Head of caudate nucleus (tissue), 42 donors: Measurements from ENCODE around the gene MCC.
"Not testable (repeated sequence)": the region's sequence is repeated elsewhere in the genome, so short reads cannot be mapped to it uniquely, and the experiment has no call there.

Experiments used
- DNase-seq, 42 donors: peaks; one replicate each; pipeline versions ENCODE4 v3.0.0 to v3.0.0-alpha.2; 2020 to 2021; ENCODE audit warnings: mixed read lengths in 7 of 42
- intact Hi-C: fragments of 100-400 bp; cut with DNase I; formaldehyde crosslinking; loops from one replicate; pipeline ENCODE4 v1.15.0; 2022

The MCC gene

GRCh38 chr5:113100981-113101380 lies 387.3 kb downstream of the MCC start:
- intact Hi-C loops = no loop called here

GRCh38 chr5:113099822-113100221 lies 388.4 kb downstream of the MCC start:
- DNase-seq = no peak
- intact Hi-C loops = no loop called here

More at GRCh38 chr5:113100981-113101380, 387.3 kb downstream of the MCC start:
- no peak for DNase-seq

- DNase-seq = no peak
- intact Hi-C loops = no loop called here
These were observed 389.9 kb downstream of the MCC start for GRCh38 chr5:113098378-113098777.

- no peak for DNase-seq
- intact Hi-C loops = no loop called here
These were observed 392.4 kb downstream of the MCC start for GRCh38 chr5:113095831-113096230.

GRCh38 chr5:113093558-113093957 lies 394.7 kb downstream of the MCC start:
- DNase-seq = no peak
- intact Hi-C loops = no loop called here

GRCh38 chr5:113092683-113093082 lies 395.6 kb downstream of the MCC start:
- no peak for DNase-seq
- intact Hi-C loops = no loop called here

- no peak for DNase-seq
- intact Hi-C loops = no loop called here
These were observed 396.6 kb downstream of the MCC start for GRCh38 chr5:113091622-113092021.

- intact Hi-C loops = no loop called here
- DNase-seq = peak in 9 of 42 donors; percentile 16 to 56 (median 34)
These were observed 397.7 kb downstream of the MCC start for GRCh38 chr5:113090336-113091106.

GRCh38 chr5:113089653-113090335 lies 398.5 kb downstream of the MCC start:
- intact Hi-C loops = no loop called here
- no peak for DNase-seq

- no peak for DNase-seq
- intact Hi-C loops = no loop called here
These were observed 400.2 kb downstream of the MCC start for GRCh38 chr5:113087976-113088514.

- DNase-seq = no peak
- intact Hi-C loops = no loop called here
These were observed 402.3 kb downstream of the MCC start for GRCh38 chr5:113085880-113086409.

GRCh38 chr5:113085084-113085414 lies 403.2 kb downstream of the MCC start:
- intact Hi-C loops = no loop called here
- no peak for DNase-seq

GRCh38 chr5:113084402-113085083 lies 403.7 kb downstream of the MCC start:
- intact Hi-C loops = no loop called here
- DNase-seq = no peak

GRCh38 chr5:113083481-113083880 lies 404.8 kb downstream of the MCC start:
- intact Hi-C loops = no loop called here
- no peak for DNase-seq

- DNase-seq = no peak
- intact Hi-C loops = no loop called here
These were observed 405.7 kb downstream of the MCC start for GRCh38 chr5:113082547-113082905.

- peak in 8 of 42 donors; percentile 27 to 75 (median 47) for DNase-seq
- intact Hi-C loops = no loop called here
These were observed 406.2 kb downstream of the MCC start for GRCh38 chr5:113081881-113082546.

- intact Hi-C loops = no loop called here
- DNase-seq = no peak
These were observed 407.0 kb downstream of the MCC start for GRCh38 chr5:113081091-113081839.

GRCh38 chr5:113076649-113077048 lies 411.6 kb downstream of the MCC start:
- intact Hi-C loops, DNase-seq: not testable (repeated sequence)

- intact Hi-C loops = no loop called here
- no peak for DNase-seq
These were observed 413.2 kb downstream of the MCC start for GRCh38 chr5:113075019-113075418.
